Common myeloid progenitor, CD34-positive (primary cell): ENCODE measurements around the gene FOXL1. TPM values are rescaled to one million over a fixed set of nuclear protein-coding genes. Genes with fewer than 3 reads are reported as not detected.

Experiments used
- CTCF ChIA-PET: fragments of 350-600 bp; sonication (Branson Sonifier 250); formaldehyde crosslinking; loops from one replicate; lab custom pipeline; 2021; ENCODE audit warnings: antibody characterized with exemption; lab: Charles Lee
- POLR2A ChIA-PET: fragments of 350-600 bp; sonication (Branson Sonifier 250); formaldehyde crosslinking; loops from one replicate; lab custom pipeline; 2021; ENCODE audit warnings: antibody characterized with exemption; lab: Charles Lee
- DNase-seq, 3 donors: peaks; one replicate each; pipeline versions ENCODE4 v3.0.0 to v3.0.0-alpha.2; 2013
- H3K27ac ChIP-seq, 2 experiments: 1 replicate in 1 of 2; 2 replicates in 1 of 2; pipeline ENCODE4 v1.7.0; 2013; ENCODE audit warnings: inconsistent platforms in 2 of 2, low read length in 2 of 2, mild to moderate bottlenecking in 2 of 2, low read depth in 1 of 2, moderate library complexity in 1 of 2; ENCODE audit not compliant: severe bottlenecking in 2 of 2, insufficient read depth in 1 of 2, poor library complexity in 1 of 2
- H3K27me3 ChIP-seq, 5 experiments: replicated peaks in 2 of 5; 1 replicate in 3 of 5; 2 replicates in 2 of 5; pipeline versions ENCODE4 v1.6.1 to v1.7.0; 2013; ENCODE audit warnings: low read length in 4 of 5, mild to moderate bottlenecking in 2 of 5, moderate library complexity in 2 of 5, inconsistent platforms in 1 of 5; ENCODE audit not compliant: insufficient read depth in 5 of 5, control insufficient read depth in 4 of 5
- H3K36me3 ChIP-seq, 4 experiments: 1 replicate in 2 of 4; 2 replicates in 2 of 4; pipeline versions ENCODE4 v1.6.1 to v1.7.0; 2013; ENCODE audit warnings: low read length in 3 of 4, control low read depth in 1 of 4, mild to moderate bottlenecking in 1 of 4; ENCODE audit not compliant: control insufficient read depth in 4 of 4, insufficient read depth in 4 of 4
- H3K4me1 ChIP-seq, 4 experiments: 1 replicate in 3 of 4; 2 replicates in 1 of 4; pipeline versions ENCODE4 v1.6.1 to v1.7.1; 2013; ENCODE audit warnings: low read length in 3 of 4, mild to moderate bottlenecking in 3 of 4, control low read depth in 1 of 4, inconsistent platforms in 1 of 4, moderate library complexity in 1 of 4; ENCODE audit not compliant: control insufficient read depth in 4 of 4, insufficient read depth in 4 of 4; ENCODE audit errors: control extremely low read depth in 1 of 4
- H3K4me3 ChIP-seq, 7 experiments: 1 replicate in 4 of 7; 2 replicates in 3 of 7; pipeline versions ENCODE4 v1.5.1 to v1.7.0; 2013; ENCODE audit warnings: mild to moderate bottlenecking in 7 of 7, low read length in 6 of 7, moderate library complexity in 6 of 7, inconsistent platforms in 2 of 7, low read depth in 2 of 7, control low read depth in 1 of 7; ENCODE audit not compliant: insufficient read depth in 4 of 7, control insufficient read depth in 1 of 7; ENCODE audit errors: extremely low read depth in 1 of 7
- H3K9me3 ChIP-seq, 5 experiments: 1 replicate in 4 of 5; 2 replicates in 1 of 5; pipeline versions ENCODE4 v1.6.1 to v1.7.1; 2013; ENCODE audit warnings: low read length in 4 of 5, mild to moderate bottlenecking in 2 of 5, inconsistent platforms in 1 of 5, low read depth in 1 of 5, moderate library complexity in 1 of 5; ENCODE audit not compliant: control insufficient read depth in 4 of 5, insufficient read depth in 2 of 5; ENCODE audit errors: control extremely low read depth in 1 of 5
- WGBS: methylation state at CpG from one replicate; pipeline ENCODE4 v1.1.5; 2013; ENCODE audit not compliant: insufficient coverage; 5-methylcytosine and 5-hydroxymethylcytosine counted together
- polyA plus RNA-seq: library from polyadenylated mRNA; unstranded; fragments of 120-200 nt; gene quantifications from one replicate; pipeline ENCODE4 v1.2.1, GENCODE V29; 2013

FOXL1 gene
- not detected for polyA plus RNA-seq

DNA sequence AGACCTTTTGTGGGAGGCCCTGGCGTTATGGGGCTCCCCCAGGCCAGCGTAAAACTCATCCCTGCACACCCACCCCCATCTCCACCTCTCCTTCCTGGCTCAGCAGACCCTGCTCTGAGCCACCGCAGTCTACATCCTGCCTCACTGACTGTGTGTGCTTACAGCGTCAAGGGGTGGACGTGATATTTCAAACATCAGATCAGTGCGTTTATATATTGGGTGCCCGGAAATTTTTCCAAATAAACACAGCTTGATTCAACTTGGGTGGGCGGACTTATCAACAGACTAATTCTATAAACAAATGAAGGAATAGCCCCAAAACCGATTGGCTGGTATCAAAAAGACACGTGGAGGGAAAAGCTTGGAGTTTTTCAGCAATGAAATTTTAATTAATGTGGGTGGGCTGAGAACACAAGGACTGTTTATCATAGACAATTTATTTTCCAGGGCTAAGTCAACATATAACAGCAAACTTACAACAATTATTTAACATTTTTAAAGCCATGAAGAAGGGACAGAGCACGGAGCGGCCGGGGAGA is at the start of gene FOXL1:
TSS of gene FOXL1 (plus strand) at position 489 of the 539 bp plus-strand sequence. CDS start 175 bp downstream, outside the sequence.
- ChIA-PET POLR2A (no interaction called here), CTCF (interaction anchor here (2.1 kb wide), 1 partner anchor 13 kb away, joined by 6 read pairs; no protein-coding TSS in a partner anchor)
- H3K9me3 ChIP-seq, result no peaks in the 10 kb centered on the region
- 73% methylated on average over 7 of the region's 13 CpGs for WGBS
- H3K36me3 ChIP-seq, result no peaks in the 10 kb centered on the region
- peaks cover 0 to 23% (median 14%) of the 10 kb centered on the region in 4 experiments for H3K4me1 ChIP-seq
- H3K27me3 ChIP-seq, result peaks cover 2 to 96% (median 59%) of the 10 kb centered on the region in 5 experiments
- no peak for DNase-seq
- H3K4me3 ChIP-seq, result peak within 1 kb of the TSS in 4 of 7 experiments; percentile 8 to 54 (median 48)
- H3K27ac ChIP-seq, result no peak within 1 kb of the TSS

DNA sequence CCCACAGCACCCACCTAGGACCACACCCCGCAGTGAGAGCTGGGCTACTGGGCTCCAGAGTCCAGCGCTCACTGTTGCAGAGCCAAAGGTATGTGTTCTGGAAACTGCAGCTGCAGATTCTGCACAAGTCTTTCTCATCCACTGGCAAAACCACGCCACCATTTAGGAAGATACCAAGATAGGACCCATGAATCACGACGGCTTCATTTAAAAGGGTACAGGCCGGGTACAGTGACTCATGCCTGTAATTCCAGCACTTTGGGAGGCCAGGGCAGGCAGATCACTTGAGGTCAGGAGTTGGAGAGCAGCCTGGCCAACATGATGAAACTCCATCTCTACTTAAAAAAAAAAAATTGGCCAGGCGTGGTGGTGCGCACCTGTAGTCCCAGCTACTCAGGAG is 49.2 kb upstream of the FOXL1 start:
- H3K27ac ChIP-seq, result no peak overlapping the region
- DNase-seq, result no peak
- no peaks in the 10 kb centered on the region for H3K9me3 ChIP-seq
- peaks cover 0 to 4% (median 0%) of the 10 kb centered on the region in 5 experiments for H3K27me3 ChIP-seq
- no peaks in the 10 kb centered on the region for H3K4me1 ChIP-seq
- H3K4me3 ChIP-seq, result no peak overlapping the region
- peaks cover 0 to 11% (median 0%) of the 10 kb centered on the region in 4 experiments for H3K36me3 ChIP-seq
- CTCF ChIA-PET, result interaction anchor here (1.1 kb wide), 1 partner anchor 17 kb away, joined by 3 read pairs; no protein-coding TSS in a partner anchor
- POLR2A ChIA-PET, result no interaction called here
- 85% methylated on average over 8 of the region's 8 CpGs for WGBS

DNA sequence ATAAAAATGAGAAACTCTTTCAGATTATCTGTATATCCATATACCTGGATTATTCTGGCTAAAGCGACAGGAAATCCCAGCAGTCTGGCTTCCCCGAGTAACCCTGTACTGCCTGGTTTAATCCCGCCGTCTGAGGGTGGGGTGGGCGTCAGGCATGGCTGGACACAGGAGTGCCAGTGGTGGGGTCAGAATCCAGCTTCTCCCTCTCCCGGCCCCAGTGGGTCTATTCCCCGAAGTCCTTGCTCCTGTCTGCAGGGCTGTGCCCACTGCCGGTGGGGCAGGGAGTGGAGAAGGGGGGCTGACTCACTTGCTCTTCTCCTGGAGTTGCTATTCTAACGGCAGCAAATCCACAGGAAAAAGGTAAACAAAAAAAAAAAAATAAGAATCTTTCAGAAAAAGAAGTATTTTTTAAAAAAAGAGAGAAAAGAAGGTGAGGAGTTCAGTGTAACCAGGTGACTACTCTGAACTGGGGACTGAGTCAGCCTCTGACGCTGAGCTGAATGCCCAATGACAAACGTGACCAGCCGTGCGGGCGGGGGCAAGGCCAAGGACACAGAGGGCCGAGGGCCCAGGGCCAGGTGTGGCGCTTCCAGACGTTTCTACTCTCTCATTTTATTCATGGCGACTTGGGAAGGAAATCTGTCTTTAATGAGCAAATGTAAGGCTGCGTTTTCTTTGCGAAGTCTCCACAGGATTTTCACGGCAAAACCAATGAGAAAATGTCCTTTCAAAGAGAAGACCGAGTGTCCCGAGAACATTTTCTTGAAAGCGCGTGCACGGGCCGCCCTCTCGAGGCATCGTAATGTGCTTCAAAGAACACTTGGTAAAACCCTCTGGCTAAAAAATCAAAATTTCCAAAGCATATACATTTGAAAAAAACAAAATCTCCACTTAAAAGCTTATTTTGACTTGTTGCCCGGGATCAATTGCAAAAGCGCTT is 47.8 kb upstream of the FOXL1 start:
- Histone ChIP-seq H3K36me3 (peaks cover 0 to 14% (median 0%) of the 10 kb centered on the region in 4 experiments), H3K27ac (no peak overlapping the region), H3K4me3 (no peak overlapping the region), H3K27me3 (no peaks in the 10 kb centered on the region), H3K4me1 (no peaks in the 10 kb centered on the region), H3K9me3 (no peaks in the 10 kb centered on the region)
- ChIA-PET CTCF (interaction anchor here (1.4 kb wide), 1 partner anchor 10 kb away, joined by 3 read pairs; no protein-coding TSS in a partner anchor), POLR2A (interaction anchor here (0.6 kb wide), 1 partner anchor 154 kb away, joined by 5 read pairs; no protein-coding TSS in a partner anchor)
- DNase-seq, result no peak
- WGBS, result 98% methylated on average over 19 of the region's 31 CpGs

DNA sequence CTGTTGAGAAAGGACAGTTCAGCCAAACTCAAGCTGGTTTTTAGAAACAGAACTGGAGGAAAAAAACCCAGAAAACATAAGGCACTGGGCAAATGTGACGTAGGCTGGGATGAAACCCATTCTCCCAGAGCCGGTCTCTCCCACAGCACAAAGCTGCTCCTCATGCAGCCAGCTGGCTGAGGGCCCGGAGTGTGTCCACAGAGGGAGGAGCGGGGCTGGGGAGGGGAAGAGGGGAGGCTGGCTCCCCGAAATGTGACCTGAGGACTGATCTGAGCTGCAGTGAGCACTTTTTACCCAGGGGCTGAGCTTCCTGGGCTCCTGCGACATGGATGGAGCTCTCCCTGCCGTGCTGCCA is 47.2 kb upstream of the FOXL1 start:
- WGBS, result 98% methylated on average over 4 of the region's 7 CpGs
- ChIA-PET POLR2A (interaction anchor here (0.6 kb wide), 1 partner anchor 155 kb away, joined by 5 read pairs; no protein-coding TSS in a partner anchor), CTCF (interaction anchor here (0.9 to 1.4 kb wide), 2 partner anchors 10 to 13 kb away, joined by 3 read pairs; no protein-coding TSS in a partner anchor)
- DNase-seq, result no peak
- no peak overlapping the region for H3K4me3 ChIP-seq
- H3K27ac ChIP-seq, result no peak overlapping the region
- peaks cover 0 to 14% (median 2%) of the 10 kb centered on the region in 4 experiments for H3K36me3 ChIP-seq
- no peaks in the 10 kb centered on the region for H3K27me3 ChIP-seq
- no peaks in the 10 kb centered on the region for H3K9me3 ChIP-seq
- H3K4me1 ChIP-seq, result no peaks in the 10 kb centered on the region

- Histone ChIP-seq H3K4me1 (no peaks in the 10 kb centered on the region), H3K27me3 (no peaks in the 10 kb centered on the region), H3K27ac (no peak overlapping the region), H3K36me3 (peaks cover 0 to 20% (median 7%) of the 10 kb centered on the region in 4 experiments), H3K9me3 (no peaks in the 10 kb centered on the region), H3K4me3 (no peak overlapping the region)
- no peak for DNase-seq
- 94% methylated on average over 45 of the region's 49 CpGs for WGBS
- ChIA-PET POLR2A (interaction anchor here (0.6 kb wide), 1 partner anchor 155 kb away, joined by 5 read pairs; no protein-coding TSS in a partner anchor), CTCF (interaction anchor here (0.6 to 1.4 kb wide), 3 partner anchors 9 to 13 kb away, joined by 3 to 4 read pairs (median 3); no protein-coding TSS in a partner anchor)
These were observed 46.5 kb upstream of the FOXL1 start for GRCh38 chr16:86531641-86532525.

GRCh38 chr16:86532526-86532815 is 45.9 kb upstream of the FOXL1 start:
- DNase-seq, result no peak
- ChIA-PET CTCF (interaction anchor here (2.7 kb wide), 1 partner anchor 12 kb away, joined by 9 read pairs; no protein-coding TSS in a partner anchor), POLR2A (no interaction called here)
- no peak overlapping the region for H3K4me3 ChIP-seq
- H3K27me3 ChIP-seq, result no peaks in the 10 kb centered on the region
- H3K27ac ChIP-seq, result no peak overlapping the region
- H3K36me3 ChIP-seq, result peaks cover 0 to 23% (median 8%) of the 10 kb centered on the region in 4 experiments
- H3K4me1 ChIP-seq, result no peaks in the 10 kb centered on the region
- no peaks in the 10 kb centered on the region for H3K9me3 ChIP-seq
- WGBS, result 98% methylated on average over 7 of the region's 7 CpGs
